ENCODE measurements around the gene PPP2R2C.

The PPP2R2C gene

GRCh38 chr4:6472387-6473263, at the start of gene PPP2R2C:
PPP2R2C (minus strand) TSS chr4:6472614; CDS start chr4:6472229, 385 bp downstream.
- no peak within 1 kb of the TSS for H3K27ac ChIP-seq
- no peak for DNase-seq (ENCODE audit: low read depth, low spot score)

- DNase-seq (ENCODE audit: low read depth, low spot score), result no peak
- no peak overlapping the region for H3K27ac ChIP-seq
Observed at GRCh38 chr4:6520978-6521377, 48.6 kb upstream of the PPP2R2C start.

- no peak for DNase-seq (ENCODE audit: low read depth, low spot score)
- H3K27ac ChIP-seq, result no peak overlapping the region
Observed at GRCh38 chr4:6520051-6520636, 47.7 kb upstream of the PPP2R2C start.

GRCh38 chr4:6517171-6517570, 44.8 kb upstream of the PPP2R2C start:
- no peak overlapping the region for H3K27ac ChIP-seq
- no peak for DNase-seq (ENCODE audit: low read depth, low spot score)

DNA sequence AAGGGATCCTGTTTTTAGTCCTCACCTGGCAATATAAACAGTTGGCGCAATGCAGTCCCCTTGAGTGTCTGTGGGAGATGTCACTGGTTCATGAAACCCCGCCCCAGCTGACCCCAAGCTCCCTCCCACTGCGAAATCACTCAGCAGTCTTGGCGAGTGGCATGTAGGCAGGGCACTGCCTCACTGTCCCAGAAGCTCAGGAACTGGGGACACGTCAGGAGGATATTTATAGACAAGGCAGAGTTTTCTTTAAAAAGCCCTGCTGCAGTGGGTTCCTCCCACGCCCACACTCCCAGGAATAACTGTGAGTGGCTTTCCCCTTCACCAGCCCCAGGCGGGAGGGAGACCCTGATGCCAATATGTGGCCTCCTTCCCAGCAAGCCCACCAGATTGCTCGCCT, 44.3 kb upstream of the PPP2R2C start:
- no peak for DNase-seq (ENCODE audit: low read depth, low spot score)
- H3K27ac ChIP-seq, result no peak overlapping the region

GRCh38 chr4:6516281-6516680, 43.9 kb upstream of the PPP2R2C start:
- DNase-seq (ENCODE audit: low read depth, low spot score), result no peak
- no peak overlapping the region for H3K27ac ChIP-seq

GRCh38 chr4:6513678-6514077, 41.3 kb upstream of the PPP2R2C start:
- no peak overlapping the region for H3K27ac ChIP-seq
- no peak for DNase-seq (ENCODE audit: low read depth, low spot score)

DNA sequence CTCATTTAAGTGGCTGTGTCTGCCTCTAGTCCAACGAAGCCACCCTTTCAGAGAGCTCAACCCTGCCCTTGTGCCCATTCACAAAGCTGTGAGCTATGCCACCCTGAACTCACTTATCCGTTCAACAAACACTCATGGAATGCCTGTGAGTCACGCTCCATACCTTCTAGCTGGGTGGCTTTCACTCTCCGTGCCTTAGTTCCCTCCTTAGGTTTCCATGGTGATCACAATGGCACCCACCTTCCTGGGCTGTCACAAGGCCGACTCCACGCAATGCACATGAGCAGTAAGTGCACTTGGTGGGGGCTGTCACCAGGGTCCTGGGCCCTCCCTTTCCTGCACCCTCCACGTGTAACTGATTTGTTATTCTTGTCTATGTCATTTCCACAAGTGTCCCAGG, 37.2 kb upstream of the PPP2R2C start:
- H3K27ac ChIP-seq, result no peak overlapping the region
- no peak for DNase-seq (ENCODE audit: low read depth, low spot score)

GRCh38 chr4:6507345-6507744, 34.9 kb upstream of the PPP2R2C start:
- H3K27ac ChIP-seq, result no peak overlapping the region
- DNase-seq (ENCODE audit: low read depth, low spot score), result no peak

- no peak for DNase-seq (ENCODE audit: low read depth, low spot score)
Observed at GRCh38 chr4:6506616-6507140, 34.3 kb upstream of the PPP2R2C start.

GRCh38 chr4:6504900-6505496, 32.6 kb upstream of the PPP2R2C start:
- no peak overlapping the region for H3K27ac ChIP-seq
- DNase-seq (ENCODE audit: low read depth, low spot score), result no peak

More at GRCh38 chr4:6506616-6507140, 34.3 kb upstream of the PPP2R2C start:
- no peak overlapping the region for H3K27ac ChIP-seq

- no peak overlapping the region for H3K27ac ChIP-seq
- no peak for DNase-seq (ENCODE audit: low read depth, low spot score)
Observed at GRCh38 chr4:6502747-6503465, 30.5 kb upstream of the PPP2R2C start.

GRCh38 chr4:6502147-6502546, 29.7 kb upstream of the PPP2R2C start:
- no peak overlapping the region for H3K27ac ChIP-seq
- DNase-seq (ENCODE audit: low read depth, low spot score), result no peak

GRCh38 chr4:6501171-6501570, 28.8 kb upstream of the PPP2R2C start:
- DNase-seq (ENCODE audit: low read depth, low spot score), result no peak
- H3K27ac ChIP-seq, result no peak overlapping the region

DNA sequence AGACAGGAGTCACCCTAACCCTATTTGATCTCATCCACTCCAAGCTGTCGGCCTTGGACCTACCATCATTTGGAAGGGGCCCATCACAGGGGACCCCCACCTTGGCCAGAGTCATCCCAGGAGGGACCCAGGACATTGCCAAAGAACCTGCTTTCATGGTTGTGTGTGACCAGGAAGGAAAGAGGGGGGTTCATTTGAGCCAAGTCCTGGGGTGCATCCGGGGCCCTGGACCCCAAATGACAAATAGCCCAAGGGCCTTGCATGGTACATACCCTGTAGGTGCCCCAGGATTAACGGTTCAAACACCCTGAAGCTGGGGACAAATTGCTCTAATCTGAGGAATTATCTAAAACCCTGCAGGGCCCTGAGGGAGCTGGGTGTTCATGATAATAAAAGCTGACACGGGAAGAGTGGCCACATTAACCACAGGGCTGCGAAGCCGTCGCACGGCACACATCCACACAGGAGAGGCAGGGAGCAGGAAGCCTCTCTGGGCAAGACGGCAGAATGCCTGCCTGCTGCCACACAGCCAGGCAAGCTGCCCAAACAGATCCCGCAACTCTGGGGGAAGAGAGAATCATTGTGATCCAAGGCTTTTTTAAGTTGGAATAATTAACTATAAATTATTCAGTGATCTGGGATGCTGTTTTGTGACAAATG, 28.2 kb upstream of the PPP2R2C start:
- no peak for DNase-seq (ENCODE audit: low read depth, low spot score)
- H3K27ac ChIP-seq, result no peak overlapping the region

GRCh38 chr4:6499238-6499600, 26.8 kb upstream of the PPP2R2C start:
- DNase-seq (ENCODE audit: low read depth, low spot score), result no peak
- no peak overlapping the region for H3K27ac ChIP-seq

GRCh38 chr4:6498511-6499237, 26.3 kb upstream of the PPP2R2C start:
- no peak for DNase-seq (ENCODE audit: low read depth, low spot score)
- no peak overlapping the region for H3K27ac ChIP-seq

- H3K27ac ChIP-seq, result no peak overlapping the region
- no peak for DNase-seq (ENCODE audit: low read depth, low spot score)
Observed at GRCh38 chr4:6497796-6498195, 25.4 kb upstream of the PPP2R2C start.

GRCh38 chr4:6495736-6496135, 23.3 kb upstream of the PPP2R2C start:
- no peak overlapping the region for H3K27ac ChIP-seq
- DNase-seq (ENCODE audit: low read depth, low spot score), result no peak

DNA sequence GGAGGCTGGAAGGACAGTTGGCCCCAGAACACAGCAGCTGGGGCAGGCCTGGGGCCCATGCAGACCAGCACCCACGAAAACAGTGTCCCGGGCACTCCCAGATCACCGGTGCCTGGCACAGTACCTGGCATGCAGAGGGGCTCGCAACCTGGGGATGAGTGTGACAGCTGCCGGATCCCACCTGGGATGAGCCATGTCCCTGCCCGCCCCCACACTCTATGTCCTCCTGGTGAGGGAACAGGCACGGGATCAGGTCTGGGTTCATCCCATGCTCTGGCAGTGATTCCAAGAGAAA, 22.8 kb upstream of the PPP2R2C start:
- no peak for DNase-seq (ENCODE audit: low read depth, low spot score)
- no peak overlapping the region for H3K27ac ChIP-seq

Measured in epithelial cell of prostate (primary cell).